H54 (cell line): ENCODE measurements around the gene HTRA3.

Experiments
- DNase-seq: peaks from one replicate; pipeline ENCODE4 v3.0.0; 2011; ENCODE audit warnings: low spot score, mixed read lengths; ENCODE audit not compliant: insufficient read length
- FAIRE-seq: peaks from 3 replicates; lab custom pipeline; 2011; peaks lifted over from hg19 to GRCh38; lab: Jason Lieb, UNC
- POLR2A ChIP-seq: IDR thresholded peaks from 2 replicates; pipeline ENCODE4 v1.6.1; 2011; ENCODE audit warnings: low read depth, mild to moderate bottlenecking, low read length

The HTRA3 gene

DNA sequence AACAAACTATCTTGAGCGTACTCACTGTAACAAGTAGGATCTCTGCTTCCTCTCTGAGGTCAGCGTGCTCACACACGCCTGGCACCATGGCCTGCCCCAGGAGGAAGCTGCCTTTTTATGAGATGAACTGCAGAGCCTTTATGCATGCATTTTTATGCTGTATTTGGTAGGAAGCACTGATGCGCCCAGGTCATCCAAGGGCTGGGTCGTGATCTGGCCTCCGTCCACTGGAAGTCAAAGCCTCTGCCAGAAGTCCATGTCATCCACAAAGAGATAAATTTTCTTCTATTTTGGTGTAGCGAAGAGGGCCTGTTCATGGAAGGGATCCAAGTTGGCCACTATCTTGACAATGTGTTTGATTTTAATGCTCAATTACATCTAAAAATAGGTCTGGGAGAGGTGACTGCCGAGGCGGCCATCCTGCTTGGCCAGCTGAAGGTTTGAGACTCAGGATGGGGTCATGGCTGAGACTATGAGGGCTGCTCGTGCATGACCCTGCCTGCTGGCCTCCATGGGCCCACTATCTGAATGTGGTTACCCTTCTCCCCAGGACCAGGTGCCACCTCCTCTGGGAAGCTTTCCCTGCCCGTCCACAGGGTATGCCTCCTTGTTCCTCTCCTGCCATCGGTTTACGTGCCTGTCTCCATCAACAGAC, 50.3 kb downstream of the HTRA3 start:
- TF ChIP-seq POLR2A: no peak
- no peak for FAIRE-seq
- no peak for DNase-seq

DNA sequence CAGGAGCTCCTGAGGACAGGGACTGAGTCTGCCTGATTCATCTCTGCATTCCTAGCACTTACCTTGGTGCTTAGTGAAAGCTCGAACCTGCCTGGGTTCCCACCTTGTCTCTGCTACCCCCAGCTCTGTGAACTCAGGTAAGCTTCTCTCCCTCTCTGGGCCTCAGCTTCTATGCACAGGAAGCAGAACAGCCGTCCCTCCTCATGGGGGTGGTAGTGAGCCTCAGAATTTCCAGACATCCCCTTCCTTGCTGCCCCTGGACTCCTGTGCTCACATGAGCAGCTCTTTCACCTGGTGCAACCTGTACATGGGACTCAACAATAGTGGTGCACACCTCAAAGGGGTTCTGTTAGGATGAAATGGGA, 50.8 kb downstream of the HTRA3 start:
- no peak for TF ChIP-seq POLR2A
- FAIRE-seq: no peak
- DNase-seq: no peak

DNA sequence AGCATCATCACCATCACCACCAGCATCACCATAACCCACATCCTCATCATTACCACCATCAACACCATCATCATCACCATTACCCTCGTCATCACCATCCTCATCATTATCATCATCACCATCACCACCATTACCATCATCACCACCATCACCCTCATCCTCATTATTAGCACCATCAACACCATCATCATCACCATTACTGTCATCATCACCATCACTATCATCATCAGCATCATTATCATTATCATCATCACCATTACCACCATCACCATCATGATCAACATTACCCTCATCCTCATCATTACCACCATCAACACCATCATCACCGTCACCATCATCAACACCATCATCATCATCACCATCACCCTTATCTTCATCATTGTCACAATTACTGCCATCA, 51.7 kb downstream of the HTRA3 start:
- FAIRE-seq (no peak), DNase-seq (no peak)
- no peak for TF ChIP-seq POLR2A

DNA sequence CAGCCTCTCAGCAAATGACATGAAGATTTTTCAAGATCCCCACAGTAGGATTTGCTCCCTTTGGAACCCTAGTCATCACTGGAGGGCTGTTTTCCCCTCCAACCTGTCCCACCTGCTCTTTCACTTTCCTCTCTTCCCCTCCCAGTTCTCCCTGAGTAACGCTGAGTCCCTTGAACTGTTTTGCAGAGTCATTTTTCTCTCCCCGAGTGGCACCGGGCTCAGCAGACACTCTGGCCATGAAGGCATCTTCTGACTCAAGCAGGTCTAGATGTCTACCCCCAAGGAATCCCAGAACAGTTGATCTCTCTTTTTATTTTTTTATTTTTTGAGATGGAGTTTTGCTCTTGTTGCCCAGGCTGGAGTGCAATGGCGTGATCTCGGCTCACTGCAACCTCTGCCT, 52.2 kb downstream of the HTRA3 start:
- DNase-seq (no peak), FAIRE-seq (no peak)
- TF ChIP-seq POLR2A: no peak

DNA sequence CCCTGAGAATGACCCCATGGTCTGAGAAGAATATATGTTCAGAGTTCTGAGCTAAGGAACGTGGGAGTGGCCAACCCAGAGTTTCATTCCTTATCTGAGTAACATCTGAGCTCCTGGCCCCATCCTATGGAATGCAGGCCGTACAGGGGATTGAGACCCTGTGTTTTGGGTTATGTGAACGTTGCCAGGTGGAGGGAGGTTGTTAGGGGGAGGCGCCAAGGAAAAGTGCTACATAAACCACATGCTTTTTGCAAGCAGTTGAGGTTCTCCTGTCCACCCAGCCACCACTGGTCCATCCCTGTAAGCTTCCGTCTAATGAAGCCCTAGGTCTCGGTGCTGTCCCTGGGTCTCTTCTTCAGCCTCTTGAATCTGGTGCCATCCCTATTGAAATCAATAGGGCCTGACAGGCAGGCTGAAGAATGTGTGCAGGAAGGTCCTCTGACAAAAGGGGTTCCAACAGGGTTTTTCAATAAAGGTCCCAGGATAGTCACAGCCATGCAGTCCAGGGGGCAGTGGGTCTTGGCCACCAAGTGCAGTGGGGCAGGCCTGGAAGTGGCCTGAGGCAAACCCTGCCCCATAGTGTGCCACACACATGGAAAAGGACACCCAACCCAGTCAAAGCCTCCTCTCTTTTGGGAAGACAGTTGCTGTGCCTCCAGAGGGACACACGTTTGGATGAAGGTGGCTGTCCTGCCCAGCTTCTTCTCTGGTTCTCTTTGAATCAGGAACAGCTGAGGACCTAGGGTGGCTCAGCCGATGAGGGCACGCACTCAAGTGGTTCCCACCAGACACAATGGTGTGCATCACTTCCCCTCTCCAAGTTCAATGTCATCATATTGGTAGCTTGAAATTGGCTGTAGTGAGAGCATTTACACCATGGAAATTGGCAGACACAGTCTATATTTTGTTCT, 53.5 kb downstream of the HTRA3 start:
- no peak for FAIRE-seq
- no peak for TF ChIP-seq POLR2A
- no peak for DNase-seq

DNA sequence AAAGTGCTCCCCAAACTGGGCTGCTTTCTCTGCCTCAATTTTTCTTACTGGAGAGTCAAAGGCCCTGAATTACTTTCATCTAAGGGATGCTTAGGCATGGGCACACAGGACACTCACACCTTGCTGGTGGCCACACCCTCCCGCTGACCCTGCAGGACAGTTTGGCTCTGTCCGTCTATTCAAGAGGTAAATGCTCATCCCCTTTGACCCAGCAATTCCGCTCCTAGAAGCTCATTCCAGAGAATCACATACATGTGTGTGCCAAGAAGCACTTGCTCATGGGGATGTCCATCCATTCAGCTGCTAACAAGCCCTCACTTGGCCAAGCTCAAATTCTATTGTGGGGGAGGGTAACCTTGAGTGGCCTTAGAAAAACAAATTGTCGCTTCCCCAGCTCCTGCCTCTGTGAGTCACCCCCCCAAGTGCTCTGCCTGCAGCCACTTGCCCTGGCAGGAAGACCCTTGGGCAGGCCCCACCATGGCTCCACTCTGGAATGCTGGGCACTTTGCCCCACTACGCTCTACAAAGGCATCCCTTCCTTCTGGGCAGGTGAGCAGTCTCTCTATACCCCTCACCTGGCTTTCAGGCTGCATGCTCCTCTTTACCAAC, 54.5 kb downstream of the HTRA3 start:
- TF ChIP-seq POLR2A: no peak
- FAIRE-seq: no peak

DNA sequence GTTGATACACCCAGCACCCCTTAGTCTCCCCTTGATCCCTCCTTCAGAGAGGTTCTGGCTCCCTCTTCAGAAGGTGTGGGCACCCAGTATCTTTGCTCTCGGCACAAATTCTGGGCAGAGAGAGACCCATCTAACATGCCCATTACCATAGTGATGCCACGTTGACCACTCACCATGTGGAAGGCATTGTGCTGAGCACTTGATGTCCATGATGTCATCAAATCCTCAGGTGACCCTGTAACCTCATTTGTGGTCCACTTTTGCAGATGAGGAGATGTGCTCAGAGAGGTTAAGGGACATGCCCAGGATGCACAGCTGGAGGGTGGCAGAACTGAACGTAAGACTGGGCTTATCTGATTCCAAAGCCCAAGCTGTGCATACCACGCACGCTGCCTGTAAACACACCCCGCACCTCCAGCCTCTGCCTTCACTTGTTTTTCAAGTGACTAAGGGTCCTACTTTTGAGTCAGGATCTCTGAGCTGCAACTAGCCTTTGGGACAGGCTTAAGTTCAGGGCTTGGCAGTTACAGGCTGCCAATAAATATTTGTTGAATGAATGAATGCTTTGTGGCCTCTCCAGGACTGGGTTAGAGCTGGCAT, 55.2 kb downstream of the HTRA3 start:
- FAIRE-seq: no peak

More for the DNA sequence above, 54.5 kb downstream of the HTRA3 start:
- no peak for DNase-seq

DNA sequence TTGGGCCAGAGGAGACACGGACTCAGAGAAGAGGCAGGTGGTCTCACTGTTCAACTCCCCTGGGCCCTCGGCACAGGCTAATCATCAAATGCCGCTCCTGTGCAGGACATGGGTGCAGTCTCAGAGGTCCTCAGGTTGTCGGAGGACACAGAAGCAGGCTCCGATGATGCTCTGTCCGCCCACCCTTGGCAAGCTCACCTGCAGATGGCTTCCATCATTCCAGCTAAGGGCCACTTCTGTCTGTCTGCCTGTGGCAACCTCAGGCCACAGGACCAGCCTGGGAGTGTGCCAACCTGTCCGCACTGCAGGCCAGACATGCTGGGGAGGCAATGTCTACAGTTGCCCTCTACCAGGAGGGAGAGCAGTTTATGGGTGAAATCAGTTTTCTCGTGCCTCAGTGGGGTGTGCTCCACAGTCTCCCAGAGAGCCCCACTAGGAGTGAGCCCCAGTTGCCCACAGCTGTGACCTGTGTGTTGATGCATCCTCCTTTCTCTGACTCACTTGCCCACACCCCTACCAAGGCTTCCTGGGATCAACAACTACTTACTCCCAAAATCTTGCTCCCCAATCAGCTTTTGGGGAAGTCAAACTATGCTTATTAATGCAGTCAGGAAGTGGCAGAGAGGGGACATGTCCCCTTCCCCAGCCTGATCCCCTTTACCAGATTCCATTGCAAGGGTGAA, 55.9 kb downstream of the HTRA3 start:
- no peak for DNase-seq
- FAIRE-seq: no peak
- no peak for TF ChIP-seq POLR2A

More for the DNA sequence above, 55.2 kb downstream of the HTRA3 start:
- TF ChIP-seq POLR2A: no peak
- no peak for DNase-seq

DNA sequence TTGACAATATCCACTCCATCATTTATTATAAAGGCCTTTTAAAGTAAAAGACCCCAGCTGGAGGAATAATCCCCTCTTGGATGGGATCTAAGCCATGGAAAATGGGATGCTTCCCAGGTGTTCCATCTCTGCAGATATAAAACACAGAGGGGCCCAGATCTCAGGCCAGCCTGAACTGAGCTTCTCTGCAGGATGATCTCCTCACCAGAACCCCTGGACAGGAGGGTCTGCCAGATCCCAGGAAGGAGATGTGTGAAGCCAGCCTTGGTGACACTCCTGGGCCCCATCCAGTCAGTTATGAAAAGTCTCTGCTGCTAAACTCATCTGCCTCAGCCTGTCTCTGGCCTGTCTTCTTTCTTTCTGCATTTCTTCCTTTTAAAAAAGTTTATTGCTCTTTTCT, 56.7 kb downstream of the HTRA3 start:
- FAIRE-seq: no peak

DNA sequence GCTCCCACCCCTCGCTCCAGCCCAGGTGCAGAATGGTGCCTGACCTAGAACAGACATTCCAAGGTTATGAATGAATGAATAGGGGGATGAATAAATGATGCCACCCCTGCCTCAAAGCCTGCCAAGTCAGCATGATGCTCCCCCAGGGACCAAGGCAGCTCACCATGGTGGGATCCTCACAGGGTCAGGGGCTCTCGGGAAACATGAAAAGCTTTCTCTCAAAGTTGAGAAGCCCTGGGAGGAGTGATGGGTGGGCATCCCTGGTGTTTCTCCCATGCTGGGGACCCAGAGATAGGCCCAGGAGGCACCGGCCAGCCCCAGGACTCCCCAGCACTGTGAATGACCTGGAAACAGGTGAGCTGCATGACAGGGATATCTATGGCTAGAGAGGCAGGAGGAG, 58.9 kb downstream of the HTRA3 start:
- no peak for TF ChIP-seq POLR2A
- no peak for FAIRE-seq
- DNase-seq: no peak

More for the DNA sequence above, 56.7 kb downstream of the HTRA3 start:
- no peak for TF ChIP-seq POLR2A
- no peak for DNase-seq

DNA sequence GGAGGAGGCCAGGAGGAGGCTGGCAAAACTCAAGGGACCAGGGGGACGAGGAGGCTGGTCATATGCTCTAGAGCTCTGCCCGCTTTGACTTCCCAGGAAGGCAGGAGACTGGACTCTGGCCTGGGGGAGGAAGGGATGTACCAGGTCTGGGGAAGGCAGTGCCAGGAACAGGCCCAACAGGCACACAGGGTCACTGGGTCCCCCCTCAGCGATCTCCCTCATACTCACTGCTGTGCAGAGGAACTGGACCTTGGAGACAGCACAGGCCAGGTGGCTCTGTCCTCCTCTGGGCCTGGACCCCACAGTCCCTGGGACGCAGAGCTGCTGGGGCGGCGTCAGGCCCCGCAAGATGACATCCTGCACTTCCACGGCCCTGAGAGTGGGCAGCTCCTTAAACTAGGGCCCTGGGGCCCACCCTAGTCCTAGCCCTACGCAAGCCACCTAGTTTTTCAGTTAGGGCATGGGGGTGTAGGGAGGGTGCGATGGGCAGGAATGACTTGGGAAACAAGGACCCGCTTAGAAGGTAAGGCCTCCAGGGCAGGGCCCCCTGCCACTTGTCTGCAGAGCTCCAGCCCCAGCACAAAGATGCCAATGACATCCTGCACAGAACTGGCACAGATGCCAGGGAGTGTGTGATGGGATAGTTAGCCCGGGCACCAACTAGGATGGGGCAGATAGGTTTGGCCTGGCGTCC, 59.5 kb downstream of the HTRA3 start:
- FAIRE-seq: no peak

DNA sequence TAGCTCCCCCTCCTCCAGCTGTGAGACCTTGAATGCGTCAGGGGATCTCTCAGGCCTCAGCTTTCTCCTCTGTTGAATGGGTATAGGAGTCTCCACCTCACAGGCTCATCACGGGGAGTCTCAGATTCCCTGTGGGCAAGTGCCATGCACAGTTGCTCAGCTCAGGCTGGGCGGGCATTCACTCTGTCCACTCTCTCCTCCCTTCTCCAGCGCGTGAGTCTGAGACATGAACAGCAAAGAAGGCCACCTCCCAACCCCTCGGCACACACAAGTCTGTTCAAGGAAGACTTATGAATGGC, 60.0 kb downstream of the HTRA3 start:
- DNase-seq: no peak
- no peak for TF ChIP-seq POLR2A
- FAIRE-seq: no peak

More for the DNA sequence above, 59.5 kb downstream of the HTRA3 start:
- TF ChIP-seq POLR2A: no peak
- no peak for DNase-seq

DNA sequence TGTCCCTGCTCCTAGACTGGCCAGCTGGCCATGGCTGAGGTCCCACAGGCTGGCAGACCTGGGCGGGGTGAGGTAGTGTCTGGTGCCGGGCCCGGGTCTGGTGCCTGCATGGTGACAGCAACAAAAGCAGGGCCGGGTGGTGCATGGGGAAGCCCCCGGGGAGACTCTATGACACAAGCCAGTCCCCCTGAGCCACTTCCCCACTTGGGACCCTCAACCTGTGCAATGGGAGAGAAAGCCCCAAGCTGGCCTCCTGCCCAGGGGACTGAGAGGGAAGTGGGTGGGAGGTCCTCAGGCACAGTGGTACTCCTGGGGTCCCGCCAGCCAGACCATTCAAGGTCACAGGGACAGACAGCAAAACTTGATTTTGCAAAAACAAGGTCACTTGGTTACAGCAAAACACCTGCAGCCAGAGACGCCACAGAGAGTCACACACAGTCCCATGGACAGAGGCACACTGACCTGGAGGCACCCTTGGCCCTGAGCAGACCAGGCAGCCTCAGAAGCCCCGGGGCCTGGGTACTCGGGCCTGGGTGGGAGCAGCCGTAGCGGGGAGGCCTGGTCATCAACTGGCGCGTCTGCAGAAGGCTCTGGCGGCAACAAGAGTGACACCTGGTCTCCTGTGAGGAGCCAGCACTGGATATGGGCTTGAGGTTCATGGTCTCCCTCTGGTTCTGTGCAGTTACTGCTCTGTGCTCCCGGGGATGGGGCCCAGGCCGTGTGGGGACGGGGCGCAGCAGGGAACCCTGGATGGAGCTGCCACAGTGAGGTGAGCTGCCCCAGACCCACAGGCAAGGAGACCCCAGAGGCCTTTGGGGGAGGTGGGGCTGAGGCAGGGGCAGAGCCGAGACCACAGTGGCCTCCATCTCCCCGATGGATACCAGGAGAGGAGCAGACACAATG, 60.6 kb downstream of the HTRA3 start:
- DNase-seq: no peak
- no peak for TF ChIP-seq POLR2A
- no peak for FAIRE-seq
